OCI-LY1 (cell line): ENCODE data around the gene MCC.

Experiments used
- H2AFZ ChIP-seq: fragments of 200-600 bp; sonication (generic), shearing (Covaris generic); 2 replicates; pipeline ENCODE4 v1.6.0; 2014; ENCODE audit warnings: antibody characterized with exemption, mild to moderate bottlenecking, low read length
- H3F3A ChIP-seq: fragments of 200-600 bp; sonication (generic), shearing (Covaris generic); 2 replicates; pipeline ENCODE4 v1.6.0; 2014; ENCODE audit warnings: mild to moderate bottlenecking, antibody characterized with exemption, low read length, moderate library complexity; ENCODE audit not compliant: insufficient read depth
- H3K27ac ChIP-seq: fragments of 200-600 bp; sonication (generic); 2 replicates; pipeline ENCODE4 v1.5.1; 2014; ENCODE audit warnings: low read length, mixed run types, mild to moderate bottlenecking, low read depth; ENCODE audit not compliant: poor library complexity, severe bottlenecking
- H3K27me3 ChIP-seq: fragments of 200-600 bp; sonication (generic); 2 replicates; pipeline ENCODE4 v1.6.0; 2014; ENCODE audit warnings: antibody characterized with exemption, mild to moderate bottlenecking, low read length, moderate library complexity; ENCODE audit not compliant: insufficient read depth
- H3K36me3 ChIP-seq: fragments of 200-600 bp; sonication (generic); 2 replicates; pipeline ENCODE4 v1.6.1; 2014; ENCODE audit warnings: mild to moderate bottlenecking, antibody characterized with exemption, low read length, moderate library complexity, mixed read lengths; ENCODE audit not compliant: insufficient read depth
- H3K4me1 ChIP-seq: fragments of 200-600 bp; sonication (generic); 2 replicates; pipeline ENCODE4 v1.5.1; 2014; ENCODE audit warnings: mild to moderate bottlenecking, low read length, moderate library complexity; ENCODE audit not compliant: insufficient read depth, severe bottlenecking
- H3K4me2 ChIP-seq: fragments of 200-600 bp; sonication (generic), shearing (Covaris generic); 2 replicates; pipeline ENCODE4 v1.6.1; 2014; ENCODE audit warnings: low read length
- H3K4me3 ChIP-seq: fragments of 200-600 bp; sonication (generic); 2 replicates; pipeline ENCODE4 v1.5.1; 2014; ENCODE audit warnings: low read length, low read depth, mild to moderate bottlenecking, mixed read lengths; ENCODE audit not compliant: poor library complexity, severe bottlenecking
- H3K79me2 ChIP-seq: fragments of 200-600 bp; shearing (Covaris generic); 2 replicates; pipeline ENCODE4 v1.6.1; 2016; ENCODE audit warnings: mixed run types, low read length, mixed read lengths; ENCODE audit not compliant: insufficient read depth
- H3K9ac ChIP-seq: fragments of 200-600 bp; sonication (generic), shearing (Covaris generic); 2 replicates; pipeline ENCODE4 v1.6.1; 2014; ENCODE audit warnings: mild to moderate bottlenecking, low read length, mixed read lengths
- H3K9me2 ChIP-seq: fragments of 200-600 bp; sonication (generic), shearing (Covaris generic); 2 replicates; pipeline ENCODE4 v1.6.1; 2014; ENCODE audit warnings: low read depth, mild to moderate bottlenecking, low read length, mixed read lengths
- H3K9me3 ChIP-seq: fragments of 200-600 bp; shearing (Covaris generic); 2 replicates; pipeline ENCODE4 v1.6.1; 2014; ENCODE audit warnings: low read length, mixed read lengths
- H4K20me1 ChIP-seq: fragments of 200-600 bp; sonication (generic), shearing (Covaris generic); 2 replicates; pipeline ENCODE4 v1.6.0; 2016; ENCODE audit warnings: mild to moderate bottlenecking, low read length; ENCODE audit not compliant: insufficient read depth
- CTCF ChIP-seq: fragments of 200-600 bp; sonication (generic), shearing (Covaris generic); IDR thresholded peaks from 2 replicates; pipeline ENCODE4 v1.5.1; 2017; ENCODE audit warnings: mild to moderate bottlenecking, antibody characterized with exemption, low read length, moderate library complexity, mixed read lengths
- EZH2 ChIP-seq: fragments of 200-600 bp; sonication (generic), shearing (Covaris generic); IDR thresholded peaks from 2 replicates; pipeline ENCODE4 v1.8.0; 2017; ENCODE audit warnings: borderline replicate concordance, mixed run types, mild to moderate bottlenecking, antibody characterized with exemption, low read length, moderate library complexity, mixed read lengths

MCC gene

GRCh38 chr5:113232667-113233066, 255.6 kb downstream of the MCC start:
- H3K27me3 ChIP-seq: no peaks in the 10 kb centered on the region
- no peaks in the 10 kb centered on the region for H3F3A ChIP-seq
- no peaks in the 10 kb centered on the region for H3K36me3 ChIP-seq
- no peak overlapping the region for H3K4me2 ChIP-seq
- no peak overlapping the region for H3K9ac ChIP-seq
- H3K9me3 ChIP-seq: no peaks in the 10 kb centered on the region
- H3K79me2 ChIP-seq: no peaks in the 10 kb centered on the region
- no peak overlapping the region for H3K4me3 ChIP-seq
- no peak overlapping the region for H3K27ac ChIP-seq
- TF ChIP-seq CTCF (no peak), EZH2 (no peak)
- H2AFZ ChIP-seq: no peak overlapping the region
- no peaks in the 10 kb centered on the region for H3K4me1 ChIP-seq
- no peaks in the 10 kb centered on the region for H3K9me2 ChIP-seq
- no peaks in the 10 kb centered on the region for H4K20me1 ChIP-seq

GRCh38 chr5:113232221-113232620, 256.0 kb downstream of the MCC start:
- Histone ChIP-seq H3K4me3 (no peak overlapping the region), H3K79me2 (no peaks in the 10 kb centered on the region)

GRCh38 chr5:113231653-113232000, 256.6 kb downstream of the MCC start:
- Histone ChIP-seq H3K4me3 (no peak overlapping the region), H3K27ac (no peak overlapping the region), H3K9me2 (no peaks in the 10 kb centered on the region), H3K79me2 (no peaks in the 10 kb centered on the region), H3K4me2 (no peak overlapping the region), H3K9me3 (no peaks in the 10 kb centered on the region), H3K9ac (no peak overlapping the region), H3K27me3 (no peaks in the 10 kb centered on the region), H4K20me1 (no peaks in the 10 kb centered on the region), H2AFZ (no peak overlapping the region), H3F3A (no peaks in the 10 kb centered on the region), H3K4me1 (no peaks in the 10 kb centered on the region), H3K36me3 (no peaks in the 10 kb centered on the region)
- TF ChIP-seq EZH2: no peak
- no peak for TF ChIP-seq CTCF

More at GRCh38 chr5:113232221-113232620, 256.0 kb downstream of the MCC start:
- no peaks in the 10 kb centered on the region for H3K27me3 ChIP-seq
- H3F3A ChIP-seq: no peaks in the 10 kb centered on the region
- TF ChIP-seq EZH2 (no peak), CTCF (no peak)
- no peaks in the 10 kb centered on the region for H3K4me1 ChIP-seq
- H4K20me1 ChIP-seq: no peaks in the 10 kb centered on the region
- no peak overlapping the region for H3K27ac ChIP-seq
- no peaks in the 10 kb centered on the region for H3K9me3 ChIP-seq
- no peaks in the 10 kb centered on the region for H3K9me2 ChIP-seq
- no peak overlapping the region for H2AFZ ChIP-seq
- H3K9ac ChIP-seq: no peak overlapping the region
- H3K36me3 ChIP-seq: no peaks in the 10 kb centered on the region
- no peak overlapping the region for H3K4me2 ChIP-seq
